Activated CD4-positive, alpha-beta T cell treated with anti-CD3 and anti-CD28 coated beads, Interleukin-10, Interleukin-2, amounts not matched to agents 100 ng/mL and 50 ng/mL, durations not matched to agents 16 hours and 8 hours (primary cell): ENCODE results near the gene NAP1L5.

ENCODE experiments used
- DNase-seq: peaks from one replicate; pipeline ENCODE4 v3.0.0-alpha.2; 2020

NAP1L5 gene

DNA sequence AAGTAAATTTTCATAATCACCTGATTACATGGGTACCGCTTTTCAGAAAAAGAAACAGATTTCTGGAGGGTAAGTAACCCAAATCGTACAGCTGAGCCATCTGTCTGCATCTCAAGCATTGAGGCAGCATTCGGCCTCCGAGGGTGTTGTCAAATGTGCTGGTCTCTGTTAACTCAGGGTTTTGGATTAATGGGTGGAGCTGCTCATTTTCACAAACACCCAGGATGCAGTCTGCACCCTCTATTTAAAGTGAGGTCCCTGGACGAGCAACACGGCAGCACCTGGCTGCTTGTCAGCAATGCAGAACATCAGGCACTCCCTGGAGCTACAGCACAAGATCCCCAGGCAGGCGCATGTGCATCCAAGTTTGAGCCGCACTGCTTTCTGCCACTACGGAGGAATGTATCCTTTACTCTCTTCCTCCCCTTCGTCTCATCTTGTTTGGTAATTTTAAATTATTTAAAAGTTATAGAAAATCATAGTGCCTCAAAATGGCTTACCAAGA is 24.7 kb upstream of the NAP1L5 start:
- DNase-seq, result no peak

DNA sequence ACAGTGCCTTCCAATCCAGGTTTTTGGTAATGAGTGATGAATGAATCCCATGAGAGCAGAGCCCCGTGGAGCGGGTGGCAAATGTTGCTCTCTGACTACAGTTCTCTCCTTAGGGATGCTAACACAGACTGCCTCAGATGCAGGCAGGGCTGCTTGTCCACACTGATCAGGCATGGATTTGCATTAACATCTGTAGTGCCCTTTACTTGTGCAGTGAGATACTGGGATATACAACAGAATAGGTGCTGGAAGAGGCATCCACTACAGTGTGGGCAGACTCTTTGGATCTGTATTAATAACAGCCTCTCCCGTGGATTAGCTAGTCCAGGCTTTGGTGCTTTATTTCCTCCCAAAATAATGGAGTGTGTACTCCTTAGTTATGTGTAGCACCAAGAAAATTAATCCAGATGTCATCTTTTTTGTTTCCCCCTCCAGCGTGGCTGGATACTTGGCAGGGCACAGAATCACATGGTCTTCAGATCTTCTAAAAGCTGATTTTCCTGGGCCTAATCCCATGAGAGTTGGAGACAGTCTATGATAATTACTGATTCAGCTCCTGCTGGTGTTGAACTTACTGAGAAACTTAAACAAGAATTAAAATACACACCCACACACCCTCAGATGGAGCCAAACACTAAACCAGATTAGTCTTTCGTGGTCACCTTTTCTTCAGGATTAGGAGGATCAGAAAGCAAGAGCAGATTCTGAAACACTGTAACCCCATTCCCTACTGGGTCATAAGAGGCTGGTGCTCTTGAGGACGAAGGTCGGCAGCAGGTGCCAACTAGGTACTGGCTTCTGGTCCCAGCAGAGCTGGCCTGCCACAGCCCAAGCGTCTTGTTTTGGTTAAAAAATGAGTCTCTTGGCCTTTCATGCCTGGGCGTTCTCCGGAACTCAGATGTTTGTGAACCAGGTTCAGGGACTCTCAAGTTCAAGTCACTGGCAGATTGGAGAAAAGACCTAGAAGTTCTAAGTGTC is 23.1 kb upstream of the NAP1L5 start:
- DNase-seq, result no peak

DNA sequence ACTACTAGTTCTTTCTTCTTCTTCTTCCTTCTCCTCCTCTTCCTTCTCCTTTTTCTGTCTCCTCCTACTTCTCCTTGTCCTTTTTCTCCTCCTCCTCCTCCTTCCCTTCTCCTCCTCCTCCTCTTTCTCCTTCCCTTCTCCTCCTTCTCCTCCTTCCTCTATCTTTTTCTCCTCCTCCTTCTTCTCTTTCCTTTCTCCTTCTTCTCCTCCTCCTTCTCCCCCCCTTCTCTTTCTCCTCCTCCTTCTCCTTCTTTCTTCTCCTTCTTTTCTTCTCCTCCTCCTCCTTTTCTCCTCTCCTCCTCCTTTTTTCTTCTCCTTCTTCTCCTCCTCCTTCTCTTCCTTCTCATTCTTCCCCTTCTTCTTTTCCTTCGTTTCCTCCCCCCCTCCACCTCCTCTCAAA is 21.8 kb upstream of the NAP1L5 start:
- DNase-seq, result no peak

DNA sequence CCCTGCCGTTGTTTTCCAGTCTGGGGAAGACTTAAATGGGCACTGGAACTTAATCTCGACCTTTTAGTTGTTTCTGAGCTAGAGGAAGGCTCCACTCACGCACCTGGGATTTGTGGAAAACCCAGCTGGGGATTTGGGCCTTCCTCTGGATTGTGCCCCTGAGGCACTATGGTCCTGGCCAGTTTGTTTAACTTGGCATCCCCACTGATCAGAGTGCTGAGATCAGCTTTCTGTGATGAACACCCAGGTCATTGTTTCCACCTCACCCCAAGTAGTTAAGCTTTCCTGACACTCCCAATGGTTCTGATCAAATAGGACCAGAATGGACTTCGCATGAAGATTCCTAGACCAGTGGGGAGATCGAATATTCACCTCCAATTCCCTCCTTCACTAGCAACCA is 20.5 kb upstream of the NAP1L5 start:
- no peak for DNase-seq

DNA sequence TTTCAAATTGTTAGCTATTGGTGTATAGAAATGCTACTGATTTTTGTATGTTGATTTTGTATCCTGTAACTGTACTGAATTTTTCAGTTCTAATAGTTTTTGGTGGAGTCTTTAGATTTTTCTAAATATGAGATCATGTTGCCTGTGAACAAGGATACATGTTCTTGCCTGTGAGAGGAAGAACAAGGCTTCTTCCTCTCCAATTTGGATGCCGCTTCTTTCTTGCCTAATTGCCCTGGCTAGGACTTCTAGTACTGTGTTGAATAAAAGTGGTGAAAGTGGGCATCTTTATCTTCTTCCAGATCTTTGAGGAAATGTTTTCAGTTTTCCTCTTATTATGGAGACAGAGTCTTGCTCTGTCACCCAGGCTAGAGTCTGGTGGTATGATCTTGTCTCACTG is 16.2 kb upstream of the NAP1L5 start:
- no peak for DNase-seq

DNA sequence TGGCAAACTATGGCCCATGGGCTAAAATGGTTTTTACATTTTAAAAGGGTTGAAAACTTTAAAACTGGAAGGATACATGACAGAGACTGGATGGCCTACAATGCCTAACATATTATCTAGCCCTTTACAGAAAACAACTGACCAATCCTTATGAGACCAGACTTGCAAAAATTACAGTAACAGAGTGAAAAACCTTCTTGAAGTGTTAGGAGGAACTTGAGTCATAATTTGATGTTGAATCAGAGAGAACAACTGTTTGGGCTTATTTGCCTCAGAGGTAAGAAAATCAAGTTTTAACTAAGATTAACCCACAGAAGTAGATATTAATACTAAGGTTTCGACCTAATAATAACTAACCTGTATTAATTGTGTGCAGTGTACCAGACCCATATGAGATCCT is 12.4 kb upstream of the NAP1L5 start:
- peak; percentile 28 for DNase-seq

DNA sequence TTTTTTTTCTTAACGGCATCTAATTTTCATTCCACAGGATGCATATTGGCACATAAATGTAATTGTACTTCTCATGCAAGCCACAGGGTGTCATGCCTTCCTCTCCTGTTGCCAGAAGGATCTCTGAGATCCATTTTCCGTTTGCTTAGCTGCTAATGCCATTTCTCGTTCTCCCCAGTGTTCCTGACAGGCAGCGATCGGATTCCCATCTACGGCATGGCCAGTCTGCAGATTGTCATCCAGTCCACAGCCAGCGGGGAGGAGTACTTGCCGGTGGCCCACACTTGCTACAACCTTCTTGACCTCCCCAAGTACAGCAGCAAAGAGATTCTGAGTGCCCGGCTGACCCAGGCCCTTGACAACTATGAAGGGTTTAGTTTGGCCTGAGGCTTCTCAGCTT is 8.9 kb upstream of the NAP1L5 start:
- DNase-seq, result no peak

DNA sequence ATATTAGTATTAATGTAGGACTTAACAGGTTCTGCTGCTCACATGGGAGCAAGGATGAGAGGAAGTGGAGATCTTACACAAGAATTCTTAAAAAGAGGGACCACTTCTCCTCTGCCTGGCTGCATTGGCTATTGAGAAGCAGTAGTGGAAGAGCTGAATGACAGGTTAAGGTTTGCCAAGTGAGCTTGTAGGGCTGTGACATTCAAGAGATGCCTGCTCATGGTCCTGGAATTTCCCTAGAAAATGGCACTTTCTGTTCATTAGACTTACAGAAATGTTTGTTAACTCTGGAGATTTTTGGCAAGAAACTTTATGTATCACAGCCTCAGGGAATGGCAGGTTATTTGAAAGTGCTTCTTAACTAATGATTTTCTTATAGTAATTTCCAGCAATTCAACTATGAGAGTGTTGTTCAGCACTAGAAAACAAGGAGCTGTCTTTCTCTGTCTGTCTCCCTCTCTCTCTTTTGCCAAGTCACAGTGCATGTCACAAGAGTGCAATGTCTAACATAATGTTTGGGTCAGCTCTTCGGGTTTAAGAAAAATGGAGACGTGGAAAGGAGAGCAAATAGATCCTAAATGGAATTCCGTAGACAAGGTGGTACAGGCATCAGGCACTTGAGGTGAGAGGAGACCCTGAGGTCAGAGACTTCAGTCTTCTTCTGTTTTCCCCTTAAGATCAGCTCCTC is 8.3 kb upstream of the NAP1L5 start:
- DNase-seq, result no peak

DNA sequence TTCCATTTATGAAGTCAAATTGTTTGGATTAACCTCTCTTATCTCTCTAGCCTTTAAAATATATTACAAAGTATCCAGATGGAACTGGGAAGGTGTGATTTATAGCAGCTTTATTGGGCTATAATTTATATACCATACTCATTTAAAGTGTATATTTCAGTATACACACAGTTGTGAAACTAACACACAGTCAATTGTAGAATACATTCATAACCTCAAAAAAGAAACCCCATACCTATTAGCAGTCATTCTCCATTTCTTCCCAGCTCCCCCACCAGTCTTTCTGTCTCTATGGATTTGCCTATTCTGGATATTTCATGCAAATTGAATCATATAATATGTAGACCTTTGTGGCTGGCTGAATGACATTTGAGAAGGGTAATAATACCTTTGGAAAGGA is 7.6 kb upstream of the NAP1L5 start:
- DNase-seq, result peak; percentile 7

DNA sequence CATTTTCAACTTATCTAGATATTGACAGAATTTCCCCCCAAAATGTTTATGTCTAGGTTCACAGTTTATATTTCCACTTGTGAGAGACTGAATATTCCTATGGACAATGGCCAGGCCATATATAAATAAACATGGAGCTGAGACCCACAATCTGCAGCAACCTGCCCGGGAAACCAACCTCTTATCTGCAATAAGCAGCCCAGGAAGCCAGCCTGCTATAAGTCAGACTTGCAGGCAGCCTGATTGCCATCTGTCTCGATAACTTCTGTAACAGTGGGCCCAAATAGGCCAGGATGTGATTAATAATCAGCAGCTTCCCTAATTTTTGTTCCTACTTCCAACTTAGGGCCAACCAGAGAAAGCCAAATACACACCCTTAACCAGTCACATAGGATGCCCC is 5.2 kb upstream of the NAP1L5 start:
- DNase-seq, result no peak

DNA sequence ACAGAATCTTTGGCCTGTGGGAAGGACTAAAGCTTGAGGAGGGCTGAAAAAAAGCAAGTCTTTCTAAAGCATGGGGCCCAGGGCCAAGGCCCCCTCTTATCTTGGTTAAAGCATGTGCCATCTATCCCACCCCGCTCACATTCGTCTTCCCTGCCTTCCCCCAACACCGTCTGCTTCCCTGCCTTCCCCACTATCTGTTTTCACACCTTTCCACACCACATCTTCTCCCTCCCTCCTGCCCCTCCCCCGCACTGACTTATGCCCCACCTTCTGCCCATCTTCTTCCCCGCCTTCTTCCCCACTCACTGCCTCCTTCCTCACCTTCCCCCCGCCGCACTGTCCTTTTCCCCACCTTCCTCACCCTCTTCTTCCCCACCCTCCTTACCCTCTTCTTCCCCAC is 890 bp upstream of the NAP1L5 start:
- no peak for DNase-seq

DNA sequence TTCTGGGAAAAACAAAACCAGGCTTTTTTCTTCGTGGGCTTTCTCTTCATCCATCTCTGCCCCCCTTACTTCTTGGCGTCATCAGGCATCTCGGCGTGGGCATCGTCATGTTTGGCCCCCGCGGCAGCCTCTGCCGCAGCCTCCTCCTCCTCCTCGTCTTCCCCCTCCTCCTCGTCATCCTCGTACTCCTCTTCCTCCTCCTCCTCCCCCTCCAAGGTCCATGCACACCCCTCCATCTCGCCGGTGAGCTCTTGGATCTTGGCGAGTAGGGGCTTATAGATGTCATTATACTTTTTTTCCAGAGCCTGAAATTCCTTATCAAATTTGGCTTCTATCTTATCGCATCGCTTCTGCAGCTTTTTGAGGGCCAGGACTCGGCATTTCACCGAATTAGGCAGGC is 488 bp downstream of the NAP1L5 start:
- peak; percentile 31 for DNase-seq

DNA sequence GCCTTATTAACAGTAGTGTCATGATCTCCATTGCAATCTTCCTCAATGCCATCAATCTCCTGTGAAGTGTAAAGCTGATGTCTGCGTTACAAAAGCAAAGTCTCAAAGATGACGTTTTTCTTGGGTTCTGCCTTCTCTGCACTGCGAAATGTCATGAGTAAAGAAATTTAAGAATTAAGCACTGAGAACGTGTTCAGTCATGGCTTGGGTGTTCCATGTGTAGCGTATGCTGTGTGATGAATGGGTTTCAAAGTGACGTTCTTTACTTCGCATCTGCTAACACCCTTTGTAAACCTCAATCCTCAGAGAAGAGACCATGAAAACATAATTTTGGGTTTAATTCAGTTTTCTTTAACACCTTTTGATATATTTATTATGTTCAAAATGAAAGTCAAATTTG is 999 bp downstream of the NAP1L5 start:
- no peak for DNase-seq

DNA sequence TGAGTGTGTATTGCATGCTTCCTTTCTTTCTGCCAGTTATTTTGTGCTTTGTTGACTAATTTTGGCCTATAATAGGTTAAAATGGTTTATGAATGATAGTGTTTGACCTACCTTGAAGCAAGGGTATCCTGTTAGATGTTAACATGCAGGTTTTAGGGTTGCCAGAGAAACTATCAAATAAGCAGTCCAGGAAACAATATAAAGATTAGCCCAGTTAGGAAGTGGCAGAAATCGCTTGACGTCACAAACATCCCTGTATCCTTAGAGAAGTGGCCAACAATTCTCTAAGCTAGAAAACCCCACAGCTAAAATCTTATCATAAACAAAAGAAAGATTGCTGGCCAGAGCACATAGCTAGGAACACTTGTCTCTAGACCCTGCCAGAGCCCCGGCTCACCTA is 3.8 kb downstream of the NAP1L5 start:
- DNase-seq, result no peak

DNA sequence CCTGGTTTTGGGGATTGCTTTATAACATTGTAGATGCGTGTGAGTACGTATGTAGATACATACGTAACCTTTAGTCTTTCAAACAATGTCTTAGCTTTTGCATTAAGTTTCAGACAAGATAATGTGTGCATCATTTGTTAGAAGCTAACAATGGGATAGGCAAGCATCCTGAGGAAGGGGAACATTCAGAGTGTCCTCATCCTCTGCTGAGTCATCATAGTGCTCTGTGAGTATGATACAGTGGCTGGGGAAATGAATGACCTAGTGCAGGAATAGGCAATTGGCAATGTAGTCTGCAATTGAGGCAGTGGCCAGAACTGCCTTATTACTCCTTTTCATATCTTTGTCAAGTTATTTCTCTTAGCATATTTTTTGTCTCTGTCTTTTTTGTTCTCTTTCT is 7.3 kb downstream of the NAP1L5 start:
- no peak for DNase-seq

DNA sequence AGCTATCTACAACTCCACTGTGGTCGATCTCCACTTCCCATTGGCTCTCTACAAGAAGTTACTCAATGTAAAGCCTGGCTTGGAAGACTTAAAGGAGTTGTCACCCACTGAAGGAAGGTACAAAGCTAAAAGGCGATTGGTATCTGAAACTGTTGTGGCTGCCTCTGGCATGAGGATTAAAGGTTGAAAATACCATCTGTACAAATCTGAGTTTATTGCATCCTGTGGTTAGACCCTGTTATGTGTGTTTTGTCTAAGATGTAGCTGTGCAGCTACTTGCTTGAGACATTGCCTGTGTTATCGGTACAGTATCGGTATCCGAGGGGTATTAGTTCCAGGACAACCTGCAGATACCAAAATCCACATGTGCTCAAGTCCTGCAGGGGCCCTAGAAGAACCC is 16.4 kb downstream of the NAP1L5 start:
- no peak for DNase-seq

DNA sequence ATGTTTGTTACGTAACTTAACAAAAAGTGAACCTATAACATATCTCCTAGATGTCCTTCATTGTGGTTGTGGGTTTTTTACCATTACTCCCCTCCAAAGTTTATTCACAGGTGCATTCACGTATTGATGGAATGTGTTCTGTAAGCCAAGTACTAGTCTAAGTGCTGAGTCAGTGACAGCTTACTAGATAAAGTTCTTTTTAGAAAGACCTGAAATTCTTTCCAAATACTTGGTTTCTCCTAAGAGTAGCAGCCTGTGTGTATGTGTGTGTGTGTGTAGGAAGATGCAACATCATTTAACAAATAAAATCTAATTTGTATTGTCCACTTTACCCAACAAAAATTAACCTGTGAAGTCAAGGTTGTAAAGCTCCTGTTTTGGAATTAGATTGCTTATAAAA is 22.1 kb downstream of the NAP1L5 start:
- DNase-seq, result no peak

DNA sequence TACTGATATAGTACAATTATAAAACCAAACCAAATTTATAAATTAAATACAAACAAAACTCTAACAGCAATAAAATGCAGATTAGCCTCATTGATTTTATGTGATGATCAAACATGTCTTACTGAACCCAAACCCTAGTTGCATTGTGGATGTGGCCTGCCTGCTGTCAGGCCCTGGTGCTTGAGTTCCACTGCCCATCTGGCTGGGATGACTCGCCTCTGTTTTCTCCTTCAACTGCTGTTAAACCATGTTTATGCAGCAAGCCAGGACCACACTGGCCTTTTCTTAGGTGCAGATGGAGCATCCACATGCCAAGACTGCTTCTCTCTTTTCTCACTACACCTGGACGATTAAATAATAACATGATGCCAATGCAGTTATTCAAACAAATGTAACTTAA is 22.6 kb downstream of the NAP1L5 start:
- no peak for DNase-seq

DNA sequence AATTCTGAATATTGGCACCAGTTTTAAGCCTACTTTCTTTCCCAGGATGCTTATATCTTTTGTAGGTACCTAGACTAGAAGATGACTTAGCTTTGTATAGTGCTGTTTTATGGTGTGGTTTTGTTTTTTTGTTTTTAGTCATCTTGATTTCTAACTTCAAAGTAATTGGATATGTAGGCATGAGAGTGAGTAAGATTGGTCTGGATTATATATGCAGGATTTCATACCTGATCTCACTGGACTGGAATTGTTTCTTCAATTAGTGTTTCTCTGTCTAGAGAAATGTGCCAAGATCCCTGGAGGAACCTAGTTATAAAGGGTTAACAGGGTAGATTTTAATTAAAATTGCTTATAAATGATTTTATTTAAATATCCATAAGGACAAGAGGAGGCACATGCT is 23.1 kb downstream of the NAP1L5 start:
- peak; percentile 17 for DNase-seq

DNA sequence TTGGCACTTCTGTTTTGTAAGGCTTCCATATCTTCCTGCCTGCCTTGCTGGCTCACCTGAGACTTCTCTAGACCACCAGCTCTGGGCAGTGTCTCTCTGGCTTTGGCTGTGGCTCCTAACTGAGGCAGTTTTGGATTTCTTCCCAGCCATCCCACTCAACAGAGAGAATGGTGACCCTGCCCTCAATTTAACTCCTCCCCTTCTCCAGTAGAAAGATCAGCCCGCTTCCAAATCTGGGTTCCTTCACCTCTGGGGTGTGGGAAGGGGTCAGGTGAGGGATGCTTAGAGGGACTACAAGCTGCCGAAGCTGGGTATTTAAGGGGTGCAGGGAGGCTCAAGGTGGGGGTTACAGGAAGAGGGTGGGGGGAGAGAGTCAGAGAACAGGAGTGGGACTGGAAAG is 23.7 kb downstream of the NAP1L5 start:
- no peak for DNase-seq

DNA sequence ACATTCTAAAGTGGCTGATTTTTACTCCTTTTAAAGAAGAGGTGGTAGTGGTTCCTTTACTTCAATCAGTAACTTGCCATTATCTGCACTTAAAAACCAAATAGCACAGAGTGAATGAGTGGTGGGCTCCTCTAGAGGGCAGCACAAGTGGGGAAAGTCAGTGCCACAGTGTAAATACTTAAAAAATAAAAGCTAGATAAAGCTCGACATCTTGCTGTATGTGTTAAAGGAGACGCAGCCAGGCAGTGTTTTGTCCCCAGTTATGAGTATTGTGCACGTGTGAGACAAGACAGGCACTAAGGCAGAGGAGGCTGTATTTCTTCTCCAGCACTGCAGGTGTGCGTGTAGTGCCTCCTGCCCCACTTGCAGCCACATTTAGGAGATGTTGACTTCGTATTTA is 24.6 kb downstream of the NAP1L5 start:
- DNase-seq, result peak; percentile 45

DNA sequence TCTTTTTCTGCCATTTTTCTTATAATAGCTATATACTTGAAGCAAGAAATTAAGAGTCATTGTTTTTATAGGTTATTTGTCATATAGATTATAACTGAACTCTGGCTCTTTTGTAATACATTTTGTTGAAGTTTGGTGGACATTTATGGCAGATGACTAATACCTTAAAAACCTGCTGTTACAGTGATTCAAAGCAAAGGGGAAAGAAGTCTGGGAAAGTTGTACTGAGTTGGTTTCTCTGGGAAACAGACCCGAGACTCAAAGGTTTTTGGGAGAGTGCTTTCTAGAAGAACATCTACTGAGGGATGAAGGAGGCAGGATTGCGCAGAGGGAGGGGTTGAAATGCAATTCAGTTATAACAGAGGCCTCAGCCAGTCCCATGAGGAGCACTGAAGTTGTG is 35.9 kb downstream of the NAP1L5 start:
- no peak for DNase-seq

DNA sequence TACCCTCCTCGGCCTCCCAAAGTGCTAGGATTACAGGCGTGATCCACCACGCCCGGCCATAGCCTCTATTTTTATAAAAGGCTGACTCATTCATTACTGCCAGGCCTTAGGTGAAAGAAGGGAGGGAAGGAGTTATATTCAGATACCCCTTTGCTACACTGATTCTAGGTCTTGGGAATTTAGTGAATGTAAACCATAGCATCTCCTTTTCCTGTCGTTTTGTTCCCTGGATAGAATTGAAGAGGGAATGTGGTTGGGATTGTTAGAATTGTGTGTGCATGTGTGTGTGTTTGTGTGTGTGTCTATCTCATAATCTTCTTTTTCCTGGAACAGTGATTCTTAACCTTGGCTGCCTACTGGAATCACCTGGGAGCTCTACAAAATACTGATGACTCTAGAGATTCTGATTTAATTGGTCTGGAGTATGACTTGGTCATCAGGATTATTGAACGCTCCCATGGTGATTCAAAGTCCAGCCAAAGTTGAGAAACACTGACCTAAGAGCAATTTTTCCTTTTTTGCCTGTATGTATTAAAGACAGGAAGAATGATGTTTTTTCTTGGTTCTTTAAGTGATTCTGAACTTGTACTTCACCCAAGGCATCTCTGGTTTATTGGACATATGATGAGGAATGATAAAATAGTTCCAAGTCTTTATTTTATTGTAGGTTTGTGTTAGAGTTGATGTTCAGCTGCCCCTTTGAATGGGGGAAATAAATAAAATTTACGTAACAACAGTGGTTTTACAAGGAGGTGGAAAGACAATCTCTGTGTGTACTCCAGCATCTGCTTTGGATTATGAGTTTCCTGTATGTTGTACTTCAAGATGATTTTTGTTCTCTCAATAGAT is 37.0 kb downstream of the NAP1L5 start:
- no peak for DNase-seq

DNA sequence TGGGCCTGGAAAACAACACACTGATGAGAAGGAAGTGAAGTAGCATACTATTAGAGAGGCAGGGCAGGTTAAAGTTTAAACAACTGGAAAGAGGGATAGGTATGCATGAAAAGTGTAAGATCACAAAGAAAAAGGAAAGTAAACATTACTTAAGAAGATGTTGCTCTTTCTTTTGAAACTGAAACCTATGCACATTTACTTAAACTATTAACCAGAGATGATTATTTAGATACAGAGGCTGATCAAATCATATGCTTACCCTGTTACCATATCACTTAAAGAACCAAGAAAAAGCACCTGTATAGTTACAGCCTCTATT is 37.8 kb downstream of the NAP1L5 start:
- DNase-seq, result no peak
